LHCN-M2 (cell line): Measurements from ENCODE around the gene KBTBD3. TPM values are rescaled to one million over a fixed set of nuclear protein-coding genes. Genes with fewer than 3 reads are reported as not detected.
"Not testable (repeated sequence)": the region's sequence is repeated elsewhere in the genome, so short reads cannot be mapped to it uniquely, and the experiment has no call there.

Experiments used
- DNase-seq: peaks from one replicate; pipeline ENCODE4 v3.0.0-alpha.2; 2012; ENCODE audit warnings: low read depth
- total RNA-seq: library from RNA; depleted of rRNA; stranded (reverse); fragments of >200 nt; gene quantifications from 2 replicates; pipeline ENCODE4 v1.2.3, GENCODE V29; 2014

The KBTBD3 gene
- total RNA-seq, 1 experiment from 2014 or later, result 2.4 TPM

DNA sequence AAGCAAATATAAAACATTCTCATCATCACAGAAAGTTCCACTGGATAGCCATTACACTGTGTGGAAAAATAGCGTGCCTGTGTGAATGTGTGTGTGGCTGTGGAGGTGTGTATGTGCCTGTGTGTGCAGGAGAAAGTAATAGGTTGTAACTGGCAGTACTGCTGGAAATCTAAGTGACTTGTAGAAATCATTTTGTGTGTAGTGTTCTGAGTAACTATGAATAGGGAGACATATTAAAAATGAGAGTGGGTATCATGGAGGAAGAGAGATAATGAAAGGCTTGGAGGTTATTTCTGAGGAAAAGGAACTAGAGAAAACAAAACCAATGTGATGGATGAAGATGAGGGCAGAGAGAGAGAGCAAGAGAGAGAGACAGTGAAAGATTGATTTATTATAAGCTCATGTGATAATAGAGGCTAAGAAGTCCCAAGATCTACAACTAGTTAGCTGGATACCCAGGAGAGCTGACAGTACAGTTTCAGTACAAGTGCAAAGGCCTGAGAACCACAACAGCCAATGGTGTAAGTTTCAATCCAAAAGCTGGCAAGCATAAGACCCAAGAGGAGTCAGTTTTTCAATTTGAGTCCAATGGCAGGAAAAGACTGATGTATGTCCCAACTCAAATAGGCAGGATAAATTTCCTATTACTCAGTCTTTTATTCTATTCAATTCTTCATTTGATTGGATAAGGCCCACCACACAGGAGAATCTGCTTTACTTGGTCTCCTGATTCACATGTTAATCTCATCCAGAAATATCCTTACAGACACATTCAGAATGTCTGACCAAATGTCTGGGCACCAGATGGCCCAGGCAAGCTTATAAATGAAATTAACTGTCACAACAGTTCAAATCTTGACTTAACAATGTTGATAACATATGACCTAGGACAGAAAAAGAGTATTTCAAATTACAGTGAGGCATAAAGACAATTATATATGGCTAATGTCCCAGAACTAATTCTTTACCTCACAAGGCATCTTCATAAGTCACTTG is 14.9 kb downstream of the KBTBD3 start:
- DNase-seq, result no peak

DNA sequence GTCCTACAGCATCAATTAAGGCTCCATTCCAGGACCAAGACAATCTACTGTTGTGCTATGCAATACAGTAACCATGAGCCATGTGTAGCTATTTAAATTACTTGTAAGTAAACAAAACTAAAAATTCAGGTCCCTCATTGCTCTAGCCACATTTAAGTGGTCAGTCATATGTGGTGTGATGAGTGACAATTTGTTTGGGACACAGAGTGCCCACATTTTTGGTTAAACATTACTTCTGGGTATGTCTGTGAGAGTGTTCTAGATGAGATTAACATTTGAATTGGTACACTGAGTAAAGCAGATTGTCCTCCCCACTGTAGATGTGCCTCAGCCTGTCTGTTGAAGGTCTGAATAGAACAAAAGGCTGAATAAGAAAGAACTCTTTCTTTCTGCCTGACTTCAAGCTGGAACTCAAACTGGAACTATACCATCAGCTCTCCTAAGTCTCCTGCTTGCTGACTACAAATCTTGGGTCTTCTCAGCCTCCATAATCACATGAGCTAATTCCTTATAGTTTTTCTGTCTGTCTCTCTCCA is 15.8 kb downstream of the KBTBD3 start:
- no peak for DNase-seq

GRCh38 chr11:106059617-106060016 is 17.5 kb downstream of the KBTBD3 start:
- no peak for DNase-seq

DNA sequence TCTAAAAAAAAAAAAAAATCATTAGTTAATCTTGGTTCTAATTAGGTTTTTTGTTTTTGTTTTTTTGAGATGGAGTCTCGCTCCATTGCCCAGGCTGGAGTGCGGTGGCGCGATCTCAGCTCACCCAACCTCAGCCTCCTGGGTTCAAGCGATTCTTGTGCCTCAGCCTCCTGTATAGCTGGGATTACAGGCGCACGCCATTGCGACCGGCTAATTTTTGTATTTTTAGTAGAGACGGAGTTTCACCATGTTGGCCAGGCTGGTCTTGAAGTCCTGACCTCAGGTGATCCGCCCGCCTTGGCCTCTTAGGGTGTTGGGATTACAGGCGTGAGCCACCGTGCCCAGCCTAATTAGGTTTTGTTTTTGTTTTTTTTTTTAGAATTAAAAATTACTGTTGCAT is 18.8 kb downstream of the KBTBD3 start:
- not testable (repeated sequence) for DNase-seq

DNA sequence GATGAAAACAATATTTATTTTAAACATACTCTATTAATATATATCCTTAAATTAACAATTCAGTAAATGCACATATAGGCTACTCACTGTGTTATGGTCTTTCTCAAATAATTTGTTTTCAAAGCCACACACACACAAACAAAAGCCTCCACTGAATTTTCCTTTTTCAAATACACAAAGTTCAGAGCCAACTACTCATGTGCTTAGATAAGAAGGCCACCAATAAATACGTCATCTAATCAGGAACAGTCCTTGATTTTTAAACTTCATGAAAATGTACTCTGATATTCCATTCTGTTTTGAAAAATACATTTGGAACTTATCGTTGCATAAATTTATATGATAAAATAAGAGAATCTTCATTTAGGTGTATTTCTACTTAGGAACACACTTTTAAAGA is 26.0 kb downstream of the KBTBD3 start:
- DNase-seq, result no peak

DNA sequence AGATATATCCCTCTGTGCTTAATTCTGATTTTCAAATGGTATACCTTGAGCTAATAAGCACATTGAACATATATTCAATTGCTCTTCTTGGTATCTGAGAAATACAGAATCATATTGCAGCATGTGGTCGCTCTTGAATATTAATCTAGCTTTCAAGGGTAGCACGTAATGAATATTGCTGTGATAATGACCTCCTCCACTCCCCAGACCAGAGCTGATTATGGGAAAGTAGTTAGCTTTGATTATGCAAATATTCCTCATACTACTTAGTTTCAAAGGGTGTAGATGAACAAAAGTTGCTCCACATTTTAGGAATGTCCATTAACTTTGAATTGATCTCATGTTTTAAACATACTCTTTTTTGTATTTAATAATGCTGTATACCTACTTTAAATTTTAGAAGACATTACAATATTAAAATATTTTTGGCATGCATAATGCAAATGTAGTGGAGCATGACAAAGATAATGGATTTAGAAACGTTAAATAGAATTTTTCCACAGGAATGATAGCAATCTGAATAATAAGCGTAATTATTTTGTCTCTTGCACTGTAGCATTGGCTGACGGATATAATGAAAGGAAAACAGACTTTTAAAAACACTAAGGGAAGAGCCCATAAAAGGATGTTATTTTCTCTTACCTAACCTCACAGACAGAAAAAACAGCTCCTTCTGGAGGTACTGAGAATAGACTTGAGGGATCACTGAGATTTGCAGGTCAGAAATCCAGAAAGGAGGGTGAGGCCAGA is 27.2 kb downstream of the KBTBD3 start:
- no peak for DNase-seq

- DNase-seq, result no peak
Measured at GRCh38 chr11:106047631-106048030, 29.5 kb downstream of the KBTBD3 start.

DNA sequence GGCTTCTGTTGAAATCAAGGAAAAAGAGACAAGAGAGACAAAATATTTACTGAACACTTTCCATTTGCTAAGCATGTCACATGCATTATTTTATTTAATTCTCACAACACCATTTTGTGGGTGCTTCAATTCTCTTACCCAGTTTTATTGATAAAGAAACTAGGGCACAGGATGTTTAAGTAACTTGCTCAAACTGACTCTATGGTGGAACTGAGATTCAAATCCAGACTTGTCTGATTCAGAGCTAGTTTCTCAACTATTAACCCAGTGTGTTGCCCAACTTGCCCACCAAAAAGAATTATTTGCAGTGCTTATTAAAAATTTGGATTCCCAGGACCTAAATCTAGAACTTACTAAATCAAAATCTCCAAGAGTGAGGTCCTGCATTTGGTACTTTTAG is 33.6 kb downstream of the KBTBD3 start:
- DNase-seq, result no peak

- DNase-seq, result no peak
Measured at GRCh38 chr11:106032861-106033260, 44.3 kb downstream of the KBTBD3 start.

DNA sequence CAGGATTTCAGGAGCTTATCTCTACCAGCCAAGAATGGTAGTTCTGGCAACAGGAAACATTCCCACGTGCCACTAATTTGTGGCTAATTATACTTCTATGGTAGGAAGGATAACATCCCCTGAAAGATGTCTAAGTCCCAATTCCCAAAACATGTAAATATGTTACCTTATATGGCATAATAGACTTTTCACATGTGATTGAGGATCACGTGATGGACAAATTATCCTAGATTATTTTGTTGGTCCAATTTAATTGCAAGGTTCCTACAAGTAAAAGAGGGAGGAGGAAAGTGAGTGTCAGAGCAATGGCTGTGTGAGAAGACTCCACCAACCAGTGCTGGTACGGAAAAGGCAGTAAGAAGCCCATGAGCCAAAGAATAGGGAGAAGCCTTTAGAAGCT is 45.2 kb downstream of the KBTBD3 start:
- DNase-seq, result no peak

GRCh38 chr11:106031202-106031810 is 45.8 kb downstream of the KBTBD3 start:
- peak; percentile 52 for DNase-seq

- DNase-seq, result no peak
Measured at GRCh38 chr11:106030609-106031008, 46.5 kb downstream of the KBTBD3 start.

GRCh38 chr11:106022795-106023275 is 54.3 kb downstream of the KBTBD3 start:
- no peak for DNase-seq

GRCh38 chr11:106021967-106022794 is 55.0 kb downstream of the KBTBD3 start, which contains the start of gene MSANTD4:
Gene MSANTD4, minus strand, starts transcription at chr11:106022240. Its CDS starts 11,323 bp downstream, at chr11:106010917.
- DNase-seq, result peak; percentile 99

GRCh38 chr11:106021181-106021966 is 55.8 kb downstream of the KBTBD3 start:
- DNase-seq, result peak; percentile 63

DNA sequence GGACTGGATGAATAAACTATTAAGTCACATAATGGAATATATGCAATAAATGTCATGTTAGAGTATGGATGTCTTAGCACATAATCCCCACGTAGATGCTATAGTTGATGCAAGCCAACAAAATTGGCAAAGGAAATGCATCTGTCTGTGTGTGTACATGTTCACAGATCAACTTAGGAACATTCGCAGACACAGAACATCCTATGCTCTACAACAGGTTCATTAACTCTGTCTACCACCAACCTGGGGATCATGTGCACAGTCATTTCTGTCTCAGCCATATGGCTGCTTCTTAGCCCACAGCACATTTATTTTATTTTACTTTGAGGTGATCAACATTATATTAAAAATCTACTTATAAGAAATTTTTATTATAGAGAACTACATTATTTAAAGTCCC is 60.1 kb downstream of the KBTBD3 start:
- DNase-seq, result no peak

GRCh38 chr11:106015066-106015465 is 62.1 kb downstream of the KBTBD3 start:
- no peak for DNase-seq

- DNase-seq, result no peak
Measured at GRCh38 chr11:106014620-106015019, 62.5 kb downstream of the KBTBD3 start.

DNA sequence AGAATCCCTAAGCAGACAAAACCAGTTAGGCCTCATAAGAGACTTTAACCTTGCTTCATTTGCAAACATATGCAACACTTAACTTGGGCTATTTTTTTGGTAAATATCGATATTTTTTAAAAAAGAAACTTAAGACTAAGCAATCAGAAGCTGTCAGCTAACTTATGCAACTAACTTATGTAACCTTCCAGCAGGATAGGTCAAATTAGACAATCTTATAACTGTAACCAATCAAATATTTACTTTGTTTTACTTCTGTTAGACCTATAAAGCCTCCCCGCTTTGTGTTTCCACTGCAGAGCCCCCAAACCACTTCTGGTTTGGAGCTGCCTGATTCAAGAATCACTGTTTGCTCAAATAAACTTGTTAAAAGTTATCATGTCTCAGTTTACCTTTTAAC is 63.1 kb downstream of the KBTBD3 start:
- no peak for DNase-seq

- peak; percentile 85 for DNase-seq
Measured at GRCh38 chr11:106012744-106013143, 64.4 kb downstream of the KBTBD3 start.
